T-cell (primary cell): ENCODE measurements around the gene DPYSL3. TPM values are rescaled to one million over a fixed set of nuclear protein-coding genes. Genes with fewer than 3 reads are reported as not detected.

ENCODE experiments used
- ATAC-seq, 4 experiments: fragments of 200-7000 bp in 3 of 4; fragments of 150-1000 bp in 1 of 4; cut with Tn5 transposase; replicated peaks in 1 of 4; 1 replicate in 3 of 4; 2 replicates in 1 of 4; pipeline ENCODE4 v1.10.0; 2021; ENCODE audit warnings: moderate library complexity in 3 of 4, mild to moderate bottlenecking in 2 of 4, moderate number of reproducible peaks in 1 of 4
- CTCF ChIA-PET, 2 donors: fragments of 300-600 bp; sonication (Branson Sonifier 250); formaldehyde crosslinking; loops; one replicate each; lab custom pipeline; 2022; ENCODE audit warnings: antibody characterized with exemption in 2 of 2; lab: Charles Lee
- POLR2A ChIA-PET, 2 donors: fragments of 300-600 bp; sonication (Branson Sonifier 250); formaldehyde crosslinking; loops; one replicate each; lab custom pipeline; 2022; ENCODE audit warnings: antibody characterized with exemption in 2 of 2; lab: Charles Lee
- DNase-seq, 35 experiments: peaks; one replicate each; pipeline versions ENCODE4 v3.0.0 to v3.0.0-alpha.2; 2013 to 2023
- H3K27ac ChIP-seq: one replicate; pipeline ENCODE4 v1.5.1; 2013; ENCODE audit warnings: low read length
- H3K27me3 ChIP-seq, 2 experiments: replicated peaks in 1 of 2; 1 replicate in 1 of 2; 2 replicates in 1 of 2; pipeline versions ENCODE4 v1.6.1 to v1.7.0; 2013; ENCODE audit warnings: low read length in 1 of 2, mixed read lengths in 1 of 2; ENCODE audit not compliant: control insufficient read depth in 2 of 2, insufficient read depth in 2 of 2; ENCODE audit errors: extremely low read depth in 1 of 2
- H3K36me3 ChIP-seq, 2 donors: 1 replicate in 1 of 2; 2 replicates in 1 of 2; pipeline versions ENCODE4 v1.6.1 to v1.7.0; 2013; ENCODE audit warnings: low read length in 1 of 2; ENCODE audit not compliant: control insufficient read depth in 2 of 2, insufficient read depth in 1 of 2; ENCODE audit errors: extremely low read depth in 1 of 2
- H3K4me1 ChIP-seq, 2 experiments: 1 replicate in 1 of 2; 2 replicates in 1 of 2; pipeline versions ENCODE4 v1.6.1 to v1.7.0; 2013; ENCODE audit warnings: low read length in 2 of 2, mixed read lengths in 1 of 2; ENCODE audit not compliant: insufficient read depth in 2 of 2, control insufficient read depth in 1 of 2; ENCODE audit errors: extremely low read depth in 1 of 2
- H3K4me3 ChIP-seq, 2 donors: 1 replicate in 1 of 2; 2 replicates in 1 of 2; pipeline versions ENCODE4 v1.5.1 to v1.7.0; 2013; ENCODE audit warnings: mild to moderate bottlenecking in 2 of 2, low read length in 1 of 2, moderate library complexity in 1 of 2; ENCODE audit not compliant: control insufficient read depth in 1 of 2; ENCODE audit errors: extremely low read depth in 1 of 2
- H3K9me3 ChIP-seq: 2 replicates; pipeline ENCODE4 v1.7.0; 2013
- H3K27ac Mint-ChIP-seq, 2 donors: one replicate each; pipeline ENCODE4 v1.8.0; 2020 to 2021; ENCODE audit warnings: mild to moderate bottlenecking in 2 of 2, mixed read lengths in 2 of 2
- H3K27me3 Mint-ChIP-seq, 2 donors: one replicate each; pipeline ENCODE4 v1.8.0; 2021 to 2022; ENCODE audit warnings: mixed read lengths in 2 of 2
- H3K36me3 Mint-ChIP-seq: one replicate; pipeline ENCODE4 v1.8.0; 2021; ENCODE audit warnings: mixed read lengths
- H3K4me1 Mint-ChIP-seq, 3 donors: one replicate each; pipeline ENCODE4 v1.8.0; 2020 to 2022; ENCODE audit warnings: mixed read lengths in 3 of 3, mild to moderate bottlenecking in 1 of 3
- H3K4me3 Mint-ChIP-seq, 3 donors: one replicate each; pipeline ENCODE4 v1.8.0; 2020 to 2022; ENCODE audit warnings: mild to moderate bottlenecking in 3 of 3, mixed read lengths in 3 of 3, moderate library complexity in 3 of 3
- H3K9me3 Mint-ChIP-seq, 3 donors: one replicate each; pipeline ENCODE4 v1.8.0; 2020 to 2022; ENCODE audit warnings: mixed read lengths in 3 of 3
- WGBS: methylation state at CpG from one replicate; pipeline ENCODE4 v1.1.5; 2013; ENCODE audit warnings: missing lambda C conversion rate; ENCODE audit not compliant: insufficient coverage; 5-methylcytosine and 5-hydroxymethylcytosine counted together
- total RNA-seq, 35 experiments: library from RNA in 6 of 35; stranded (reverse) in 6 of 35; fragments of 120-200 nt in 1 of 35; gene quantifications; one replicate each; pipeline versions ENCODE4 v1.2.1 to v1.2.4 and lab custom pipeline; 2013 to 2026

Gene DPYSL3
- total RNA-seq, 5 donors from 2014 or later (not counting 1 experiment from before 2014, with no cell fraction given), result 0.09 to 0.68 (median 0.54) TPM

DNA sequence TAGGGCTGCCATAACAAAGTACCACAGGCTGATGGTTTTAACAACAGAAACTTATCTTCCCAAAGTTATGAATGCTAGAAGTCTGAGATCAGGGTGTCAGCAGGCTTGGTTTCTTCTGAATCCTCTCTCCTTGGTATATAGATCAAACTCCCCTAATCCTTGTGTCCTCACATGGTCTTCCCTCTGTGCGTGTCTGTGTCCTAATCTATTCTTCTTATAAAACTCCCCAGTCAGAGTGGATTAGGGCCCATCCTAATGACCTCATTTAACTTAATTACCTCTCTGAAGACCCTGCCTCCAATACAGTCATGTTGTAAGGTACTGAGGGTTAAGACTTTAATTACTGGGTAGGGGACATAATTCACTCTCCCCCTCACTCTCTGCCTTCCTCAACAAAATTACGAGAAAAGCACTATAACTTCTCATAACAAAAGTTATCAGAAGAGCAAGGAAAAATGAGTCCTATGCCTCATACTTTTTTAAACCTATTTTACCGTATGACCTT is 68.6 kb downstream of the DPYSL3 start:
- Mint-ChIP-seq H3K27me3 (peaks cover 3% of the 10 kb centered on the region in 2 donors), H3K9me3 (no peaks in the 10 kb centered on the region), H3K4me1 (no peaks in the 10 kb centered on the region), H3K4me3 (no peak overlapping the region), H3K36me3 (no peaks in the 10 kb centered on the region), H3K27ac (no peak overlapping the region)
- Histone ChIP-seq H3K9me3 (no peaks in the 10 kb centered on the region), H3K4me3 (no peak overlapping the region), H3K4me1 (no peaks in the 10 kb centered on the region), H3K27ac (no peak overlapping the region), H3K36me3 (no peaks in the 10 kb centered on the region), H3K27me3 (no peaks in the 10 kb centered on the region)
- POLR2A ChIA-PET, result no interaction called here
- ATAC-seq (no peak), DNase-seq (no peak)
- CTCF ChIA-PET, result no interaction called here
- 20% methylated on average over 1 of the region's 3 CpGs for WGBS

DNA sequence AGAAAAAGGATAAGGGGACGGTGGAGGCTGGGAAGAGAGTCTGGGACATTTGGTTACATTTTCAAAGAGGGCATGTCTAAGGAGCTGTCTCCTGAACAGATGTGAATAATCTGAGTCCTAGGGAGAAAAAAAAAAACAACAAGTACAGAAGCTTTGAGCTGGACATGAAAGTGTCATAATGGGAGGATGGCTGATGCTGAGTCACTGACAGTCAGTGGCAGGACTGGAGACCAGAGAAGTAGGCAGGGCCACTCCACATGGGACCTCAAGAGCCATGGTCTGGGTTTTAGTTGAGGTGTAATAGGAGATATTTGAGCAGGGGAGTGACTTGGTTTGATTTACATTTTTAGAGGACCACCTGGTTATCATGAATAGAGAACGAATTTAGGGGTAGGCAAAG is 70.6 kb downstream of the DPYSL3 start:
- H3K27ac Mint-ChIP-seq, result no peak overlapping the region
- Histone ChIP-seq H3K27ac (no peak overlapping the region), H3K4me1 (no peaks in the 10 kb centered on the region), H3K4me3 (no peak overlapping the region), H3K36me3 (no peaks in the 10 kb centered on the region), H3K27me3 (no peaks in the 10 kb centered on the region), H3K9me3 (no peaks in the 10 kb centered on the region)
- peaks cover 3% of the 10 kb centered on the region in 2 donors for H3K27me3 Mint-ChIP-seq
- no peak for ATAC-seq
- ChIA-PET POLR2A (no interaction called here), CTCF (interaction anchor here in 1 of 2 donors (0.6 kb wide), 1 partner anchor 14 kb away, joined by 3 read pairs; no protein-coding TSS in a partner anchor)
- no peaks in the 10 kb centered on the region for H3K9me3 Mint-ChIP-seq
- no peak overlapping the region for H3K4me3 Mint-ChIP-seq
- H3K4me1 Mint-ChIP-seq, result no peaks in the 10 kb centered on the region
- 100% methylated on average over 1 of the region's 2 CpGs for WGBS
- H3K36me3 Mint-ChIP-seq, result no peaks in the 10 kb centered on the region
- DNase-seq, result no peak

DNA sequence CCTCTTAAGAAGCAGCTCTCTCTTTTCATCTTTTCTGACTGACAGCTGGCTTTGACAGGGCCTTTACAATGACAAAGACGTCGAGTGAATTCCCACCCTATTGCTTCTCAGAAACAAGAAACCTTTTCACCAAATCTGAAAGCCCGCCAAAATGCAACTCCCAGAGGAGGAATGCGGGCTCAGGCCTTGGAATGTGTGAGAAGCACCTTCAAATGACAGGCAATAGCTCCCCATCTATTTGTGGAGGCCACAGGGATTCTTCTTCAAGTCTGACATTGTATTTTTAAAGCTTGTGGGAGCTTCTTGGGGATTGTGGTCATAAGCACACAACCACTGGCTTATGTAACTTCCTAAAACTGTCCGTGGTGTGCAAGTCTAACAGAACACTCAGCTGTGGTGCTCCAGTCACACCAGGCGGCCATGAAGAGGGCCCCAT is 72.7 kb downstream of the DPYSL3 start:
- no peak for DNase-seq
- no peaks in the 10 kb centered on the region for H3K4me1 Mint-ChIP-seq
- H3K4me1 ChIP-seq, result no peaks in the 10 kb centered on the region

GRCh38 chr5:147436596-147436995 is 73.3 kb downstream of the DPYSL3 start:
- ATAC-seq (no peak), DNase-seq (no peak)
- H3K27me3 Mint-ChIP-seq, result peaks cover 0 to 3% of the 10 kb centered on the region in 2 donors
- Histone ChIP-seq H3K9me3 (no peaks in the 10 kb centered on the region), H3K4me1 (no peaks in the 10 kb centered on the region), H3K4me3 (no peak overlapping the region), H3K27ac (no peak overlapping the region), H3K27me3 (no peaks in the 10 kb centered on the region), H3K36me3 (no peaks in the 10 kb centered on the region)
- H3K4me3 Mint-ChIP-seq, result no peak overlapping the region
- ChIA-PET POLR2A (interaction anchor here in 1 of 2 donors (0.6 kb wide), 1 partner anchor 10 kb away, joined by 3 read pairs; no protein-coding TSS in a partner anchor), CTCF (no interaction called here)
- H3K27ac Mint-ChIP-seq, result no peak overlapping the region
- no peaks in the 10 kb centered on the region for H3K9me3 Mint-ChIP-seq
- no peaks in the 10 kb centered on the region for H3K36me3 Mint-ChIP-seq
- 75% methylated on average over 2 of the region's 3 CpGs for WGBS
- H3K4me1 Mint-ChIP-seq, result no peaks in the 10 kb centered on the region

More for the DNA sequence above, 72.7 kb downstream of the DPYSL3 start:
- H3K27me3 Mint-ChIP-seq, result peaks cover 0 to 3% of the 10 kb centered on the region in 2 donors
- no peaks in the 10 kb centered on the region for H3K9me3 ChIP-seq
- H3K9me3 Mint-ChIP-seq, result no peaks in the 10 kb centered on the region
- ChIA-PET CTCF (no interaction called here), POLR2A (interaction anchor here in 1 of 2 donors (0.6 kb wide), 1 partner anchor 10 kb away, joined by 3 read pairs; no protein-coding TSS in a partner anchor)
- no peak overlapping the region for H3K27ac ChIP-seq
- H3K36me3 ChIP-seq, result no peaks in the 10 kb centered on the region
- H3K4me3 ChIP-seq, result no peak overlapping the region
- WGBS, result 38% methylated on average over 4 of the region's 6 CpGs
- no peak for ATAC-seq
- H3K36me3 Mint-ChIP-seq, result no peaks in the 10 kb centered on the region
- no peak overlapping the region for H3K4me3 Mint-ChIP-seq
- H3K27ac Mint-ChIP-seq, result no peak overlapping the region
- H3K27me3 ChIP-seq, result no peaks in the 10 kb centered on the region

- Mint-ChIP-seq H3K4me3 (no peak overlapping the region), H3K9me3 (no peaks in the 10 kb centered on the region), H3K27ac (no peak overlapping the region), H3K36me3 (no peaks in the 10 kb centered on the region), H3K4me1 (no peaks in the 10 kb centered on the region), H3K27me3 (no peaks in the 10 kb centered on the region)
- no peak overlapping the region for H3K4me3 ChIP-seq
- CTCF ChIA-PET, result interaction anchor here in 1 of 2 donors (0.6 kb wide), 1 partner anchor 1472 kb away, joined by 4 read pairs; no protein-coding TSS in a partner anchor
- no peak overlapping the region for H3K27ac ChIP-seq
- no peaks in the 10 kb centered on the region for H3K27me3 ChIP-seq
- POLR2A ChIA-PET, result no interaction called here
- ATAC-seq (no peak), DNase-seq (no peak)
- H3K4me1 ChIP-seq, result no peaks in the 10 kb centered on the region
- H3K9me3 ChIP-seq, result no peaks in the 10 kb centered on the region
- no peaks in the 10 kb centered on the region for H3K36me3 ChIP-seq
- no CpG with 5 or more reads among the region's 3 CpGs for WGBS
Measured at GRCh38 chr5:147434049-147434448, 75.8 kb downstream of the DPYSL3 start.

GRCh38 chr5:147432323-147432722 is 77.5 kb downstream of the DPYSL3 start:
- Histone ChIP-seq H3K4me3 (no peak overlapping the region), H3K9me3 (no peaks in the 10 kb centered on the region), H3K27ac (no peak overlapping the region), H3K4me1 (no peaks in the 10 kb centered on the region), H3K36me3 (no peaks in the 10 kb centered on the region), H3K27me3 (no peaks in the 10 kb centered on the region)
- Mint-ChIP-seq H3K9me3 (no peaks in the 10 kb centered on the region), H3K4me3 (no peak overlapping the region), H3K36me3 (no peaks in the 10 kb centered on the region), H3K27ac (no peak overlapping the region), H3K27me3 (peaks cover 3 to 4% of the 10 kb centered on the region in 2 donors), H3K4me1 (no peaks in the 10 kb centered on the region)
- ATAC-seq, result no peak
- ChIA-PET POLR2A (no interaction called here), CTCF (no interaction called here)
- DNase-seq, result no peak
- WGBS, result 86% methylated on average over 1 of the region's 4 CpGs
